Keratinocyte (primary cell): ENCODE results near the gene POLD3. TPM values are rescaled to one million over a fixed set of nuclear protein-coding genes. Genes with fewer than 3 reads are reported as not detected.

Source experiments
- DNase-seq: peaks from one replicate; pipeline ENCODE4 v3.0.0-alpha.2; 2011; ENCODE audit warnings: low read depth, missing footprints, low spot score
- FAIRE-seq: peaks from 2 replicates; lab custom pipeline; 2011; peaks lifted over from hg19 to GRCh38; lab: Jason Lieb, UNC
- H2AFZ ChIP-seq: 2 replicates; pipeline ENCODE4 v1.6.0; 2012; ENCODE audit warnings: low read length, control low read depth, inconsistent platforms; ENCODE audit not compliant: control insufficient read depth
- H3K27ac ChIP-seq: 2 replicates; pipeline ENCODE4 v1.5.1; 2011; ENCODE audit warnings: low read length; ENCODE audit not compliant: control insufficient read depth, insufficient read depth
- H3K27me3 ChIP-seq: 3 replicates; pipeline ENCODE4 v1.6.0; 2011; ENCODE audit warnings: low read length; ENCODE audit not compliant: control insufficient read depth, insufficient read depth; ENCODE audit errors: extremely low read depth
- H3K36me3 ChIP-seq, 2 experiments: 2 replicates in 1 of 2; 3 replicates in 1 of 2; pipeline ENCODE4 v1.5.1; 2011; ENCODE audit warnings: low read length in 2 of 2, mild to moderate bottlenecking in 1 of 2; ENCODE audit not compliant: control insufficient read depth in 2 of 2, insufficient read depth in 2 of 2; ENCODE audit errors: extremely low read depth in 1 of 2
- H3K4me1 ChIP-seq: 3 replicates; pipeline ENCODE4 v1.5.1; 2011; ENCODE audit warnings: low read length; ENCODE audit not compliant: control insufficient read depth, insufficient read depth; ENCODE audit errors: extremely low read depth
- H3K4me2 ChIP-seq: 3 replicates; pipeline ENCODE4 v1.6.0; 2011; ENCODE audit warnings: low read depth, low read length; ENCODE audit not compliant: control insufficient read depth, insufficient read depth; ENCODE audit errors: extremely low read depth
- H3K4me3 ChIP-seq, 3 experiments: fragments of 200-600 bp in 1 of 3; sonication (generic) in 1 of 3; 2 replicates in 2 of 3; 3 replicates in 1 of 3; pipeline ENCODE4 v1.5.1; 2011 to 2016; ENCODE audit warnings: low read length in 3 of 3, mild to moderate bottlenecking in 3 of 3, control low read depth in 2 of 3, inconsistent platforms in 1 of 3, low read depth in 1 of 3, mixed read lengths in 1 of 3, mixed run types in 1 of 3, moderate library complexity in 1 of 3; ENCODE audit not compliant: control insufficient read depth in 2 of 3, insufficient read depth in 2 of 3; ENCODE audit errors: extremely low read depth in 1 of 3
- H3K79me2 ChIP-seq: 2 replicates; pipeline ENCODE4 v1.6.0; 2012; ENCODE audit warnings: low read length; ENCODE audit not compliant: control insufficient read depth, insufficient read depth
- H3K9ac ChIP-seq: 3 replicates; pipeline ENCODE4 v1.6.0; 2011; ENCODE audit warnings: low read length; ENCODE audit not compliant: control insufficient read depth, insufficient read depth; ENCODE audit errors: extremely low read depth
- H3K9me1 ChIP-seq: 3 replicates; pipeline ENCODE4 v1.6.0; 2011; ENCODE audit warnings: low read length; ENCODE audit not compliant: control insufficient read depth, insufficient read depth; ENCODE audit errors: extremely low read depth
- H3K9me3 ChIP-seq: 2 replicates; pipeline ENCODE4 v1.5.1; 2012; ENCODE audit warnings: low read depth, low read length; ENCODE audit not compliant: control insufficient read depth
- H4K20me1 ChIP-seq: 3 replicates; pipeline ENCODE4 v1.6.0; 2011; ENCODE audit warnings: low read length; ENCODE audit not compliant: control insufficient read depth, insufficient read depth; ENCODE audit errors: extremely low read depth
- EZH2 ChIP-seq: IDR thresholded peaks from one replicate; pipeline ENCODE4 v1.6.1; 2012; ENCODE audit warnings: inconsistent platforms, mild to moderate bottlenecking, low read length, moderate library complexity
- dilution Hi-C: fragments of 300-500 bp; cut with MboI; formaldehyde crosslinking; loops from one replicate; pipeline ENCODE4 v1.7.0; 2020; ENCODE audit warnings: low sequenced_read_pairs; ENCODE audit not compliant: extremely low pct_ligation_motif_present
- polyA plus RNA-seq, 5 experiments: library from polyadenylated mRNA; depleted of rRNA in 3 of 5; stranded (reverse) in 3 of 5; stranded (forward) in 1 of 5; unstranded in 1 of 5; fragments of >200 nt; gene quantifications; 1 replicate in 1 of 5; 2 replicates in 3 of 5; 3 replicates in 1 of 5; pipeline versions ENCODE4 v1.2.1 to v1.2.3, GENCODE V29; 2011 to 2012; ENCODE audit warnings: missing spikeins in 2 of 5, low read depth in 1 of 5, low replicate concordance in 1 of 5
- TF ChIP-seq, protein P1 (sequence below), 3 experiments: IDR thresholded peaks in 1 of 3; conservative IDR thresholded peaks in 1 of 3; optimal IDR thresholded peaks in 1 of 3; 2 replicates in 2 of 3; 3 replicates in 1 of 3; pipeline versions ENCODE3 to v1.5.1; 2011; ENCODE audit warnings: low read length in 3 of 3, mild to moderate bottlenecking in 3 of 3, moderate library complexity in 2 of 3, control low read depth in 1 of 3, inconsistent platforms in 1 of 3; ENCODE audit not compliant: insufficient read depth in 2 of 3; ENCODE audit errors: extremely low read depth in 1 of 3

Gene POLD3
- polyA plus RNA-seq, 1 donor (not counting 4 experiments of a cell fraction or from before 2014, with no cell fraction given) = 16.7 TPM

DNA sequence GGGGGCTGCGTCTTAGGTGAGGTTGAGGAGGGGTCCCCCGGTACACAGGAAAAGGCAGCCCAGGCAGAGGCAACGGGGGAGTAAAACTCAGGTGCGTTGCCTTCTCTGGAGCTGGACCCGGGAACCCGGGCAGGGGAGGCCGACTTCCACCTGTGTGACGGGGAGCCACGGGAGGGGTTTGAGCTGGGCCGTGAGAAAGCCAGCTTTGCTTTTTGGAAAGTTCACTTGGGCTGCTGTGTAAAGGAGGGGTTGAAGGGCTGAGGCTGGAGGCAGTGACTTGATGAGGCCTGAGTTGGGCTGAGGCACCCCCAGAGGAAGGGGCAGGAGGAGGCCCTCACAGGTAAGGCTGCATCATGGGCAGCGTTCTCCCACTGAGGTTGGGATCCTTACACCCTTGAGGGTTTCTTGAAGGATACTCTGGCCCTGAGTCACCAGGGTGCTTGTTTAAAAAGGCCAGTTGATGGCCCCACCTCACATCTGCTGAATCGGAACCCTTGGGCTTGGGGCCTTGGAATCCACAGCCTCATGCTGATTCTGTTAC lies 91.6 kb downstream of the POLD3 start:
- no peaks in the 10 kb centered on the region for H3K4me1 ChIP-seq
- no peaks in the 10 kb centered on the region for H4K20me1 ChIP-seq
- H3K27me3 ChIP-seq = peaks cover 12% of the 10 kb centered on the region
- H2AFZ ChIP-seq = no peak overlapping the region
- H3K9me3 ChIP-seq = no peaks in the 10 kb centered on the region
- TF ChIP-seq, protein P1, sequence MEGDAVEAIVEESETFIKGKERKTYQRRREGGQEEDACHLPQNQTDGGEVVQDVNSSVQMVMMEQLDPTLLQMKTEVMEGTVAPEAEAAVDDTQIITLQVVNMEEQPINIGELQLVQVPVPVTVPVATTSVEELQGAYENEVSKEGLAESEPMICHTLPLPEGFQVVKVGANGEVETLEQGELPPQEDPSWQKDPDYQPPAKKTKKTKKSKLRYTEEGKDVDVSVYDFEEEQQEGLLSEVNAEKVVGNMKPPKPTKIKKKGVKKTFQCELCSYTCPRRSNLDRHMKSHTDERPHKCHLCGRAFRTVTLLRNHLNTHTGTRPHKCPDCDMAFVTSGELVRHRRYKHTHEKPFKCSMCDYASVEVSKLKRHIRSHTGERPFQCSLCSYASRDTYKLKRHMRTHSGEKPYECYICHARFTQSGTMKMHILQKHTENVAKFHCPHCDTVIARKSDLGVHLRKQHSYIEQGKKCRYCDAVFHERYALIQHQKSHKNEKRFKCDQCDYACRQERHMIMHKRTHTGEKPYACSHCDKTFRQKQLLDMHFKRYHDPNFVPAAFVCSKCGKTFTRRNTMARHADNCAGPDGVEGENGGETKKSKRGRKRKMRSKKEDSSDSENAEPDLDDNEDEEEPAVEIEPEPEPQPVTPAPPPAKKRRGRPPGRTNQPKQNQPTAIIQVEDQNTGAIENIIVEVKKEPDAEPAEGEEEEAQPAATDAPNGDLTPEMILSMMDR (optimal IDR thresholded peaks at IDR 0.05 in 1 of 3, IDR thresholded peaks at IDR 0.05 in 1 of 3, conservative IDR thresholded peaks at IDR 0.05 in 1 of 3; ENCODE audit: extremely low read depth in 1 of 3, insufficient read depth in 2 of 3, low read length in 3 of 3) = no peak
- TF ChIP-seq EZH2 = no peak
- no peak for DNase-seq
- no peaks in the 10 kb centered on the region for H3K79me2 ChIP-seq
- no peaks in the 10 kb centered on the region for H3K36me3 ChIP-seq
- no peak overlapping the region for H3K27ac ChIP-seq
- H3K4me3 ChIP-seq = no peak overlapping the region
- H3K4me2 ChIP-seq = peak overlapping the region; percentile 46
- FAIRE-seq = no peak
- dilution Hi-C loops = no loop called here
- H3K9me1 ChIP-seq = no peaks in the 10 kb centered on the region
- H3K9ac ChIP-seq = no peak overlapping the region

DNA sequence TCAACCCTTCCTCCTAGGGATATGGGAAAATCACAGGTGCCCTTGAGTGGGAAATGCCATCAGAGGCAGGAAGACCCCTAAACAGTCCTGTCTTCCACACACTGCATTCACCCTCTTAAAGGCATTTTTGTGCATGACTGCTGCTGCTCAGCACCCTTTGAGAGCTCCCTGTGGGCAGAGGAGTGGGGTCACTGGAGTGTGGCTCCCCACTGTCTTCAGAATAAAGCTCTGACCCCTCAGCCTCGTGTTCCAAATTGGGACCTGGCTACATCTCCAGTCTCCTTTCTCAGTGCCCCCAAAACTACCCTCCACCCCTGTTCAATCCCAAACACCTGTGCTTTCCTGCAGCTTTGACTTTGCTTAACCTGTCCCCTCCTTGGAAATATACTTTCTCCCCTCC lies 92.3 kb downstream of the POLD3 start:
- Histone ChIP-seq H3K9ac (no peak overlapping the region), H3K4me2 (no peak overlapping the region), H2AFZ (no peak overlapping the region), H3K27me3 (peaks cover 12% of the 10 kb centered on the region), H3K79me2 (no peaks in the 10 kb centered on the region), H3K36me3 (no peaks in the 10 kb centered on the region), H3K4me1 (peaks cover 4% of the 10 kb centered on the region), H3K27ac (no peak overlapping the region), H3K4me3 (no peak overlapping the region), H4K20me1 (no peaks in the 10 kb centered on the region), H3K9me3 (no peaks in the 10 kb centered on the region), H3K9me1 (no peaks in the 10 kb centered on the region)
- DNase-seq (no peak), FAIRE-seq (no peak)
- dilution Hi-C loops = no loop called here
- TF ChIP-seq, protein P1 (optimal IDR thresholded peaks at IDR 0.05 in 1 of 3, IDR thresholded peaks at IDR 0.05 in 1 of 3, conservative IDR thresholded peaks at IDR 0.05 in 1 of 3; ENCODE audit: extremely low read depth in 1 of 3, insufficient read depth in 2 of 3, low read length in 3 of 3) = no peak
- no peak for TF ChIP-seq EZH2
